Activated naive CD4-positive, alpha-beta T cell treated with Interleukin-2 at 50 U/mL for 16 hours (primary cell): ENCODE results near the gene SEZ6L2.
"Not testable (repeated sequence)": the region's sequence is repeated elsewhere in the genome, so short reads cannot be mapped to it uniquely, and the experiment has no call there.

Source experiments
- DNase-seq: peaks from one replicate; pipeline ENCODE4 v3.0.0-alpha.2; 2020

Gene SEZ6L2

GRCh38 chr16:29849505-29849904, 49.8 kb downstream of the SEZ6L2 start:
- DNase-seq, result no peak

- DNase-seq, result peak; percentile 80
Observed at GRCh38 chr16:29848420-29849297, 50.7 kb downstream of the SEZ6L2 start.

GRCh38 chr16:29845656-29846055, 53.7 kb downstream of the SEZ6L2 start:
- DNase-seq, result no peak

- DNase-seq, result no peak
Observed at GRCh38 chr16:29844575-29845331, 54.6 kb downstream of the SEZ6L2 start.

- DNase-seq, result no peak
Observed at GRCh38 chr16:29843931-29844330, 55.4 kb downstream of the SEZ6L2 start.

GRCh38 chr16:29842732-29843346, 56.5 kb downstream of the SEZ6L2 start:
- no peak for DNase-seq

GRCh38 chr16:29841631-29842030, 57.7 kb downstream of the SEZ6L2 start:
- DNase-seq, result no peak

- no peak for DNase-seq
Observed at GRCh38 chr16:29840240-29840639, 59.1 kb downstream of the SEZ6L2 start.

- no peak for DNase-seq
Observed at GRCh38 chr16:29839822-29840221, 59.5 kb downstream of the SEZ6L2 start.

- DNase-seq, result no peak
Observed at GRCh38 chr16:29837841-29838240, 61.5 kb downstream of the SEZ6L2 start.

GRCh38 chr16:29836623-29837022, 62.7 kb downstream of the SEZ6L2 start:
- DNase-seq, result no peak

GRCh38 chr16:29835926-29836325, 63.4 kb downstream of the SEZ6L2 start:
- no peak for DNase-seq

- DNase-seq, result no peak
Observed at GRCh38 chr16:29834079-29834478, 65.3 kb downstream of the SEZ6L2 start.

GRCh38 chr16:29833219-29833618, 66.1 kb downstream of the SEZ6L2 start:
- not testable (repeated sequence) for DNase-seq

GRCh38 chr16:29831490-29831889, 67.9 kb downstream of the SEZ6L2 start:
- DNase-seq, result no peak

GRCh38 chr16:29830774-29831173, 68.6 kb downstream of the SEZ6L2 start:
- no peak for DNase-seq

- DNase-seq, result no peak
Observed at GRCh38 chr16:29826342-29826695, 73.0 kb downstream of the SEZ6L2 start.

GRCh38 chr16:29825145-29826044, 74.0 kb downstream of the SEZ6L2 start:
- peak; percentile 53 for DNase-seq

GRCh38 chr16:29824589-29825144, 74.7 kb downstream of the SEZ6L2 start:
- DNase-seq, result no peak

- DNase-seq, result no peak
Observed at GRCh38 chr16:29821643-29822115, 77.7 kb downstream of the SEZ6L2 start.
